MM.1S (cell line): Measurements from ENCODE around the gene KIAA1755.

Experiments
- CTCF ChIP-seq: fragments of 300-600 bp; sonication (generic); IDR thresholded peaks from 2 replicates; pipeline ENCODE4 v1.5.1; 2016; ENCODE audit warnings: antibody characterized with exemption, low read length, mixed read lengths
- EZH2 ChIP-seq: fragments of 300-600 bp; sonication (generic); optimal IDR thresholded peaks from 2 replicates; pipeline ENCODE3; 2017; ENCODE audit warnings: low read depth, mild to moderate bottlenecking, antibody characterized with exemption, low read length, mixed read lengths

GRCh38 chr20:38199501-38200390 lies 60.8 kb downstream of the KIAA1755 start:
- TF ChIP-seq CTCF (no peak), EZH2 (no peak)
